Posterior vena cava (tissue), 2 donors: ENCODE data around the gene PEPD. TPM values are rescaled to one million over a fixed set of nuclear protein-coding genes. Genes with fewer than 3 reads are reported as not detected.

Experiments used
- DNase-seq: peaks from one replicate; pipeline ENCODE4 v3.0.0-alpha.2; 2020; ENCODE audit warnings: low spot score
- intact Hi-C, 2 donors: fragments of 100-400 bp; cut with DNase I; formaldehyde crosslinking; loops; one replicate each; pipeline versions ENCODE4 v1.14.1 to v1.14.2; 2022 to 2023
- total RNA-seq, 2 donors: library from RNA; stranded (reverse); fragmentation: NEBNext Ultra II Directional; extraction: Animal tissue kit (Norgen Biotek cat#: 25700); gene quantifications; one replicate each; pipeline ENCODE4 v1.2.1, GENCODE V29; 2021
- donor health status: DM: yes; HTN: yes; CAD: no.
- donor health status: DM: yes; HTN: yes; CAD: no.

PEPD gene
- total RNA-seq, 2 donors from 2014 or later: 63.5 to 70.6 TPM

GRCh38 chr19:33551676-33552075, 30.1 kb upstream of the PEPD start:
- peak; percentile 52 for DNase-seq
- intact Hi-C loops: no loop called here

GRCh38 chr19:33550768-33551167, 29.2 kb upstream of the PEPD start:
- intact Hi-C loops: no loop called here
- peak; percentile 53 for DNase-seq

GRCh38 chr19:33547676-33548075, 26.1 kb upstream of the PEPD start:
- intact Hi-C loops: no loop called here
- peak; percentile 36 for DNase-seq

- intact Hi-C loops: no loop called here
- no peak for DNase-seq
Measured at GRCh38 chr19:33546656-33547055, 25.1 kb upstream of the PEPD start.

GRCh38 chr19:33545217-33545981, 23.8 kb upstream of the PEPD start:
- no peak for DNase-seq
- intact Hi-C loops: no loop called here

- intact Hi-C loops: no loop called here
- DNase-seq: no peak
Measured at GRCh38 chr19:33535226-33535625, 13.6 kb upstream of the PEPD start.

- intact Hi-C loops: no loop called here
- no peak for DNase-seq
Measured at GRCh38 chr19:33532859-33533460, 11.4 kb upstream of the PEPD start.

GRCh38 chr19:33530842-33531241, 9.3 kb upstream of the PEPD start:
- DNase-seq: no peak
- intact Hi-C loops: no loop called here

- DNase-seq: no peak
- intact Hi-C loops: no loop called here
Measured at GRCh38 chr19:33530296-33530695, 8.7 kb upstream of the PEPD start.

- intact Hi-C loops: no loop called here
- DNase-seq: no peak
Measured at GRCh38 chr19:33529094-33529676, 7.6 kb upstream of the PEPD start.

- no peak for DNase-seq
- intact Hi-C loops: no loop called here
Measured at GRCh38 chr19:33528404-33528803, 6.8 kb upstream of the PEPD start.

- intact Hi-C loops: no loop called here
- DNase-seq: no peak
Measured at GRCh38 chr19:33527125-33527524, 5.5 kb upstream of the PEPD start.

GRCh38 chr19:33524024-33524664, 2.6 kb upstream of the PEPD start:
- intact Hi-C loops: no loop called here
- DNase-seq: no peak

GRCh38 chr19:33523167-33523566, 1.6 kb upstream of the PEPD start:
- no peak for DNase-seq
- intact Hi-C loops: no loop called here

GRCh38 chr19:33522371-33522662, 726 bp upstream of the PEPD start:
- intact Hi-C loops: no loop called here
- no peak for DNase-seq

GRCh38 chr19:33520844-33521479, 629 bp downstream of the PEPD start:
- intact Hi-C loops: no loop called here
- no peak for DNase-seq

GRCh38 chr19:33520048-33520643, 1.4 kb downstream of the PEPD start:
- DNase-seq: no peak
- intact Hi-C loops: no loop called here

- no peak for DNase-seq
- intact Hi-C loops: loop anchor here in 1 of 2 donors (5.0 kb wide), 1 partner anchor 1738 kb away; no protein-coding TSS in a partner anchor
Measured at GRCh38 chr19:33519416-33519815, 2.2 kb downstream of the PEPD start.

- DNase-seq: no peak
- intact Hi-C loops: loop anchor here in 1 of 2 donors (5.0 kb wide), 1 partner anchor 1739 kb away; no protein-coding TSS in a partner anchor
Measured at GRCh38 chr19:33518541-33518940, 3.0 kb downstream of the PEPD start.
